ENCODE measurements around the gene STX7.

DNA sequence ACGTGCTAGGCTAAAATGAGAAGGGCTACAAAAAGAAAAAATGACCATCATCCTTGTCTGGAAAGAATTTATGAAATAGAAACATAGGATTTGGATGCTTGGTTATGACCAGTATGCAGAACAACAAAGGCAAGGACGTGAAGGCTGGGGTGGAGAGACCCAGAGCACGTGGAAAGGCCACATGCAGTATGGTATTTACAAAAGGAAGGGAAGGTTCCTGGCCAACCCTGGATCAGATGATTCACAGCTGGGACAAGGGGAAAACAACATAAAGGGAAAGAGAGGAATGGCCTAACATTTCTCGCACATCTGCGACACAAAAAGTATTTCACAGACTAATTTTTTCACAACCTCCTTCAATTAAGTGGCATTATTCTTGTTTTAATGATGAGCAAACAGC lies 8.2 kb downstream of the STX7 start:
- TF ChIP-seq, protein P1, sequence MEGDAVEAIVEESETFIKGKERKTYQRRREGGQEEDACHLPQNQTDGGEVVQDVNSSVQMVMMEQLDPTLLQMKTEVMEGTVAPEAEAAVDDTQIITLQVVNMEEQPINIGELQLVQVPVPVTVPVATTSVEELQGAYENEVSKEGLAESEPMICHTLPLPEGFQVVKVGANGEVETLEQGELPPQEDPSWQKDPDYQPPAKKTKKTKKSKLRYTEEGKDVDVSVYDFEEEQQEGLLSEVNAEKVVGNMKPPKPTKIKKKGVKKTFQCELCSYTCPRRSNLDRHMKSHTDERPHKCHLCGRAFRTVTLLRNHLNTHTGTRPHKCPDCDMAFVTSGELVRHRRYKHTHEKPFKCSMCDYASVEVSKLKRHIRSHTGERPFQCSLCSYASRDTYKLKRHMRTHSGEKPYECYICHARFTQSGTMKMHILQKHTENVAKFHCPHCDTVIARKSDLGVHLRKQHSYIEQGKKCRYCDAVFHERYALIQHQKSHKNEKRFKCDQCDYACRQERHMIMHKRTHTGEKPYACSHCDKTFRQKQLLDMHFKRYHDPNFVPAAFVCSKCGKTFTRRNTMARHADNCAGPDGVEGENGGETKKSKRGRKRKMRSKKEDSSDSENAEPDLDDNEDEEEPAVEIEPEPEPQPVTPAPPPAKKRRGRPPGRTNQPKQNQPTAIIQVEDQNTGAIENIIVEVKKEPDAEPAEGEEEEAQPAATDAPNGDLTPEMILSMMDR (IDR thresholded peaks at IDR 0.05; ENCODE audit: low read depth, low read length), result no peak
- TF ChIP-seq EZH2phosphoT487 (IDR thresholded peaks at IDR 0.05; ENCODE audit: low read depth), result no peak
